Measurements from ENCODE around the gene WDFY3.

The WDFY3 gene

DNA sequence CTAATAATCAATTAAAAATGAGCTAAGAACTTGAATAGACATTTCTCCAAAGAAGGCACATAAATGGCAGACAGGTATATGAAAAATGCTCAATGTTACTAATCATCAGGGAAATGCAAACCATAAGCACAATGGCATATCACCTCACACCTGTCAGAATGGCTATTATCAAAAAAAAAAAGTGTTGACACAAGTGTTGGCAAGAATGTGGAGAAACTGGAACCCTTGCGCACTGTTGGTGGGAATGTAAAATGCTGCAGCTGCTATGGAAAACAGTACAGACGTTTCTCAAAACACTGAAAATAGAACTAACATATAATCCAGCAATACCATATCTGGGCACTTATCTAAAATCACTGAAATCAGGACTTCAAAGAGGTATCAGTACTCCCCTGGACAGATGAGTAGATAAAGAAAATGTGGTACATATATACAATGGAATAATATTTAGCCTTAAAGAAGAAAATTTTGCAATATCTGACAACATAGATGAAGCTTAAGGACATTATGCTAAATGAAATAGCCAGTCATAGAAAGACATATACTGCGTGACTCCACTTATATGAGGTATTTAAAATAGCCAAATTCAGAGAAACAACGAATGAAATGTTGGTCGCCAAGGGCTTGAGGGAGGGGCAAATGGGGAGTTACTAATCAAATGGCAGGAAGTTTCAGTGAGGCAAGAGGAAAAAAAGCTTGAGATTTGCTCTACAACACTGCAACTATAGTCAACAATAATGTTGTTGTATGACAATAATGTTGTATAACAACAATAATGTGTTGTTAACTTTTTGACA is 175.5 kb downstream of the WDFY3 start:
- H3K9ac ChIP-seq (ENCODE audit: low read length in 5 of 5) = no peak overlapping the region
- H3K4me3 ChIP-seq (ENCODE audit: low read depth in 1 of 5, low read length in 5 of 5) = no peak overlapping the region
- H3K27ac ChIP-seq (ENCODE audit: low read depth, low read length) = no peak overlapping the region
- H3K36me3 ChIP-seq (ENCODE audit: control insufficient read depth in 5 of 5, insufficient read depth in 5 of 5, low read length in 5 of 5) = peaks cover 39 to 60% (median 46%) of the 10 kb centered on the region in 5 donors
- H3K27me3 ChIP-seq (ENCODE audit: control insufficient read depth in 5 of 5, insufficient read depth in 4 of 5, low read length in 5 of 5) = no peaks in the 10 kb centered on the region
- no peaks in the 10 kb centered on the region for H3K4me1 ChIP-seq (ENCODE audit: control insufficient read depth in 5 of 5, insufficient read depth in 5 of 5, low read length in 5 of 5)
- H3K9me3 ChIP-seq (ENCODE audit: control insufficient read depth in 5 of 5, low read length in 5 of 5) = no peaks in the 10 kb centered on the region

GRCh38 chr4:84786478-84786877 is 180.0 kb downstream of the WDFY3 start:
- Histone ChIP-seq H3K4me3 (ENCODE audit: low read depth in 1 of 5, low read length in 5 of 5) (no peak overlapping the region), H3K9me3 (ENCODE audit: control insufficient read depth in 5 of 5, low read length in 5 of 5) (no peaks in the 10 kb centered on the region), H3K4me1 (ENCODE audit: control insufficient read depth in 5 of 5, insufficient read depth in 5 of 5, low read length in 5 of 5) (no peaks in the 10 kb centered on the region), H3K27me3 (ENCODE audit: control insufficient read depth in 5 of 5, insufficient read depth in 4 of 5, low read length in 5 of 5) (no peaks in the 10 kb centered on the region), H3K9ac (ENCODE audit: low read length in 5 of 5) (no peak overlapping the region), H3K27ac (ENCODE audit: low read depth, low read length) (no peak overlapping the region), H3K36me3 (ENCODE audit: control insufficient read depth in 5 of 5, insufficient read depth in 5 of 5, low read length in 5 of 5) (peaks cover 59 to 76% (median 60%) of the 10 kb centered on the region in 5 donors)

DNA sequence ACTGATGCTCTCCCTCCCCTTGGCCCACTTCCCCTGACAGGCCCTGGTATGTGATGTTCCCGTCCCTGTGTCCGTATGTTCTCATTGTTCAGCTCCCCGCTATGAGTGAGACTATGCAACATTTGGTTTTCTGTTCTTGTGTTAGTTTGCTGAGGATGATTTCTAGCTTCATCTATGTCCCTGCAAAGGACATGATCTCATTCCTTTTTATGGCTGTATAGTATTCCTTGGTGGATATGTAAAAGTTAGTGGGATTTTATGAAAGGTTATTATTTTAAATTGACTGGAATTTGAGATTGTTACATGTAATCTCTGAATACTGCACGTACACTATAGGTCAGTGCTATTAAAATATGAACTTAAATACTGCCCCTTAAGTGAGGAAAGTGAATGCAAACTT is 184.0 kb downstream of the WDFY3 start:
- Histone ChIP-seq H3K27ac (ENCODE audit: low read depth, low read length) (no peak overlapping the region), H3K4me1 (ENCODE audit: control insufficient read depth in 5 of 5, insufficient read depth in 5 of 5, low read length in 5 of 5) (peaks cover 0 to 4% (median 0%) of the 10 kb centered on the region in 5 donors), H3K27me3 (ENCODE audit: control insufficient read depth in 5 of 5, insufficient read depth in 4 of 5, low read length in 5 of 5) (no peaks in the 10 kb centered on the region), H3K4me3 (ENCODE audit: low read depth in 1 of 5, low read length in 5 of 5) (no peak overlapping the region), H3K36me3 (ENCODE audit: control insufficient read depth in 5 of 5, insufficient read depth in 5 of 5, low read length in 5 of 5) (peaks cover 48 to 76% (median 60%) of the 10 kb centered on the region in 5 donors), H3K9me3 (ENCODE audit: control insufficient read depth in 5 of 5, low read length in 5 of 5) (no peaks in the 10 kb centered on the region), H3K9ac (ENCODE audit: low read length in 5 of 5) (no peak overlapping the region)

GRCh38 chr4:84780719-84781118 is 185.8 kb downstream of the WDFY3 start:
- peaks cover 0 to 8% (median 0%) of the 10 kb centered on the region in 5 donors for H3K4me1 ChIP-seq (ENCODE audit: control insufficient read depth in 5 of 5, insufficient read depth in 5 of 5, low read length in 5 of 5)
- H3K9me3 ChIP-seq (ENCODE audit: control insufficient read depth in 5 of 5, low read length in 5 of 5) = no peaks in the 10 kb centered on the region
- no peak overlapping the region for H3K27ac ChIP-seq (ENCODE audit: low read depth, low read length)
- no peaks in the 10 kb centered on the region for H3K27me3 ChIP-seq (ENCODE audit: control insufficient read depth in 5 of 5, insufficient read depth in 4 of 5, low read length in 5 of 5)
- peaks cover 32 to 58% (median 44%) of the 10 kb centered on the region in 5 donors for H3K36me3 ChIP-seq (ENCODE audit: control insufficient read depth in 5 of 5, insufficient read depth in 5 of 5, low read length in 5 of 5)
- no peak overlapping the region for H3K9ac ChIP-seq (ENCODE audit: low read length in 5 of 5)
- H3K4me3 ChIP-seq (ENCODE audit: low read depth in 1 of 5, low read length in 5 of 5) = no peak overlapping the region

DNA sequence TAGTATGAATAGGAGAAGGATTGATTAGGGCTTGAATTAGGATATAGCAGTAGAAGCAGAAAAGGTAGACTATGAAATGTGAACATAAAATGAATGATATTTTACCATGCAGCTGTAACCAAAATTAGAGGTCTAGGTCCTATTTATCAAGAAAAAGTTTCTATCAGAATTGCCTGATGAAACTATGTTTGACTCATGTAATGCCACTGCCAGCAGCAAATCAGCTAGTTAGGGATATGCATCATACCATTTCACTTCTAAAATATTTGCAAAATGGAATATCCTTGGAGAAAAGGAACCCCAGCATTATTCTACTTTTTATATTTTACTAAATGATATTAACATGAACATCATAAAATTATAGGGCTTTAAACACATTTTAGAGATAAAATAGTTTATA is 188.4 kb downstream of the WDFY3 start:
- Histone ChIP-seq H3K36me3 (ENCODE audit: control insufficient read depth in 5 of 5, insufficient read depth in 5 of 5, low read length in 5 of 5) (peaks cover 29 to 57% (median 36%) of the 10 kb centered on the region in 5 donors), H3K27ac (ENCODE audit: low read depth, low read length) (no peak overlapping the region), H3K9ac (ENCODE audit: low read length in 5 of 5) (no peak overlapping the region), H3K9me3 (ENCODE audit: control insufficient read depth in 5 of 5, low read length in 5 of 5) (no peaks in the 10 kb centered on the region), H3K4me3 (ENCODE audit: low read depth in 1 of 5, low read length in 5 of 5) (no peak overlapping the region), H3K4me1 (ENCODE audit: control insufficient read depth in 5 of 5, insufficient read depth in 5 of 5, low read length in 5 of 5) (peaks cover 0 to 8% (median 0%) of the 10 kb centered on the region in 5 donors), H3K27me3 (ENCODE audit: control insufficient read depth in 5 of 5, insufficient read depth in 4 of 5, low read length in 5 of 5) (no peaks in the 10 kb centered on the region)

GRCh38 chr4:84767168-84767567 is 199.3 kb downstream of the WDFY3 start:
- no peak overlapping the region for H3K4me3 ChIP-seq (ENCODE audit: low read depth in 1 of 5, low read length in 5 of 5)
- H3K4me1 ChIP-seq (ENCODE audit: control insufficient read depth in 5 of 5, insufficient read depth in 5 of 5, low read length in 5 of 5) = no peaks in the 10 kb centered on the region
- H3K36me3 ChIP-seq (ENCODE audit: control insufficient read depth in 5 of 5, insufficient read depth in 5 of 5, low read length in 5 of 5) = peaks cover 7 to 33% (median 14%) of the 10 kb centered on the region in 5 donors

GRCh38 chr4:84753321-84753972 is 213.0 kb downstream of the WDFY3 start:
- Histone ChIP-seq H3K27ac (ENCODE audit: low read depth, low read length) (no peak overlapping the region), H3K36me3 (ENCODE audit: control insufficient read depth in 5 of 5, insufficient read depth in 5 of 5, low read length in 5 of 5) (peaks cover 46 to 52% (median 48%) of the 10 kb centered on the region in 5 donors), H3K27me3 (ENCODE audit: control insufficient read depth in 5 of 5, insufficient read depth in 4 of 5, low read length in 5 of 5) (no peaks in the 10 kb centered on the region), H3K9ac (ENCODE audit: low read length in 5 of 5) (no peak overlapping the region), H3K4me3 (ENCODE audit: low read depth in 1 of 5, low read length in 5 of 5) (no peak overlapping the region), H3K4me1 (ENCODE audit: control insufficient read depth in 5 of 5, insufficient read depth in 5 of 5, low read length in 5 of 5) (peaks cover 0 to 11% (median 4%) of the 10 kb centered on the region in 5 donors), H3K9me3 (ENCODE audit: control insufficient read depth in 5 of 5, low read length in 5 of 5) (no peaks in the 10 kb centered on the region)

More at GRCh38 chr4:84767168-84767567, 199.3 kb downstream of the WDFY3 start:
- Histone ChIP-seq H3K9ac (ENCODE audit: low read length in 5 of 5) (no peak overlapping the region), H3K9me3 (ENCODE audit: control insufficient read depth in 5 of 5, low read length in 5 of 5) (no peaks in the 10 kb centered on the region), H3K27ac (ENCODE audit: low read depth, low read length) (no peak overlapping the region), H3K27me3 (ENCODE audit: control insufficient read depth in 5 of 5, insufficient read depth in 4 of 5, low read length in 5 of 5) (no peaks in the 10 kb centered on the region)

DNA sequence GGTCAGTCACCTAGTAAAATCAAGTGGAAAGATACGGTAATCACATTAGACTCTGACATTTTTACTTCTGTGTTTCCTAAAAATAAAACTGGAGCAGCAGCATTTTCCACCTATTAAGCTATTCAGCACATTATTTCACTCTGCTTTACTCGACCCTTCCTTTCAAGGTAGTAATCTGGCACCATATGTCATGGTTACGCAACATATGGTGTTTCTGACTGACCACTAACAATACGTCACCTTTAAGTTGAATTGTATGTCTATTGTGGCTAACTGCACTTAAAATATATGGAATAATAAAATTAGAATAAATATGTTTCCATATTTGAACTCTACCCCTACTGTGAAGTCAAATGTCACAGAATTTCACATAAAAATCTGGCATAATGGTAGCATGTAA is 214.8 kb downstream of the WDFY3 start:
- Histone ChIP-seq H3K9ac (ENCODE audit: low read length in 5 of 5) (no peak overlapping the region), H3K27me3 (ENCODE audit: control insufficient read depth in 5 of 5, insufficient read depth in 4 of 5, low read length in 5 of 5) (no peaks in the 10 kb centered on the region), H3K36me3 (ENCODE audit: control insufficient read depth in 5 of 5, insufficient read depth in 5 of 5, low read length in 5 of 5) (peaks cover 57 to 64% (median 60%) of the 10 kb centered on the region in 5 donors), H3K4me1 (ENCODE audit: control insufficient read depth in 5 of 5, insufficient read depth in 5 of 5, low read length in 5 of 5) (peaks cover 0 to 11% (median 4%) of the 10 kb centered on the region in 5 donors), H3K4me3 (ENCODE audit: low read depth in 1 of 5, low read length in 5 of 5) (no peak overlapping the region), H3K27ac (ENCODE audit: low read depth, low read length) (no peak overlapping the region), H3K9me3 (ENCODE audit: control insufficient read depth in 5 of 5, low read length in 5 of 5) (no peaks in the 10 kb centered on the region)

- peaks cover 0 to 11% (median 4%) of the 10 kb centered on the region in 5 donors for H3K4me1 ChIP-seq (ENCODE audit: control insufficient read depth in 5 of 5, insufficient read depth in 5 of 5, low read length in 5 of 5)
- no peaks in the 10 kb centered on the region for H3K9me3 ChIP-seq (ENCODE audit: control insufficient read depth in 5 of 5, low read length in 5 of 5)
- H3K27me3 ChIP-seq (ENCODE audit: control insufficient read depth in 5 of 5, insufficient read depth in 4 of 5, low read length in 5 of 5) = no peaks in the 10 kb centered on the region
- H3K4me3 ChIP-seq (ENCODE audit: low read depth in 1 of 5, low read length in 5 of 5) = no peak overlapping the region
- H3K27ac ChIP-seq (ENCODE audit: low read depth, low read length) = no peak overlapping the region
- H3K36me3 ChIP-seq (ENCODE audit: control insufficient read depth in 5 of 5, insufficient read depth in 5 of 5, low read length in 5 of 5) = peaks cover 61 to 65% (median 63%) of the 10 kb centered on the region in 5 donors
- H3K9ac ChIP-seq (ENCODE audit: low read length in 5 of 5) = no peak overlapping the region
Observed at GRCh38 chr4:84750960-84751283, 215.6 kb downstream of the WDFY3 start.

GRCh38 chr4:84750260-84750959 is 216.1 kb downstream of the WDFY3 start:
- no peak overlapping the region for H3K27ac ChIP-seq (ENCODE audit: low read depth, low read length)
- H3K36me3 ChIP-seq (ENCODE audit: control insufficient read depth in 5 of 5, insufficient read depth in 5 of 5, low read length in 5 of 5) = peaks cover 61 to 70% (median 63%) of the 10 kb centered on the region in 5 donors
- H3K9ac ChIP-seq (ENCODE audit: low read length in 5 of 5) = no peak overlapping the region

More at GRCh38 chr4:84750260-84750959, 216.1 kb downstream of the WDFY3 start:
- no peaks in the 10 kb centered on the region for H3K9me3 ChIP-seq (ENCODE audit: control insufficient read depth in 5 of 5, low read length in 5 of 5)
- no peaks in the 10 kb centered on the region for H3K27me3 ChIP-seq (ENCODE audit: control insufficient read depth in 5 of 5, insufficient read depth in 4 of 5, low read length in 5 of 5)
- no peak overlapping the region for H3K4me3 ChIP-seq (ENCODE audit: low read depth in 1 of 5, low read length in 5 of 5)
- H3K4me1 ChIP-seq (ENCODE audit: control insufficient read depth in 5 of 5, insufficient read depth in 5 of 5, low read length in 5 of 5) = peaks cover 0 to 11% (median 4%) of the 10 kb centered on the region in 5 donors

Data from subcutaneous abdominal adipose tissue (tissue), 5 donors.